IMR-90 (cell line): ENCODE results near the gene OVCA2. TPM values are rescaled to one million over a fixed set of nuclear protein-coding genes. Genes with fewer than 3 reads are reported as not detected.

Experiments used
- ATAC-seq: fragments of 200-7000 bp; cut with Tn5 transposase; 2 replicates; pipeline ENCODE4 v1.9.1; 2020; ENCODE audit warnings: low read depth, mild to moderate bottlenecking, moderate library complexity
- BruUV-seq: library from RNA; stranded (reverse); fragments of 400-500 nt; replicated peaks from 2 replicates; lab custom pipeline; 2021; lab: Mats Ljungman, UMichigan
- CTCF ChIA-PET: fragments of 300-600 bp; formaldehyde crosslinking; extraction: SDS; loops from one replicate; lab custom pipeline; 2021; ENCODE audit warnings: antibody characterized with exemption; lab: Yijun Ruan, JAX
- POLR2A ChIA-PET: fragments of 300-600 bp; sonication (Branson Sonifier 250); formaldehyde crosslinking; loops from one replicate; lab custom pipeline; 2022; ENCODE audit warnings: antibody characterized with exemption; ENCODE audit not compliant: unreplicated experiment; lab: Charles Lee
- DNase-seq: peaks from one replicate; pipeline ENCODE4 v3.0.0; 2013
- H2AFZ ChIP-seq: replicated peaks from 2 replicates; pipeline ENCODE3; 2013; ENCODE audit warnings: low read length, mild to moderate bottlenecking; ENCODE audit not compliant: poor library complexity
- H2AK5ac ChIP-seq: 2 replicates; pipeline ENCODE4 v1.6.1; 2013; ENCODE audit warnings: low read depth, low read length, inconsistent platforms
- H2AK9ac ChIP-seq: replicated peaks from 2 replicates; pipeline ENCODE3; 2013; ENCODE audit warnings: mild to moderate bottlenecking, low read depth, low read length, moderate library complexity; ENCODE audit not compliant: poor library complexity
- H2BK120ac ChIP-seq: 2 replicates; pipeline ENCODE4 v1.6.1; 2013; ENCODE audit warnings: low read depth, low read length, inconsistent platforms
- H2BK15ac ChIP-seq: 3 replicates; pipeline ENCODE4 v1.6.1; 2013; ENCODE audit warnings: low read depth, low read length, inconsistent platforms
- H2BK20ac ChIP-seq: 2 replicates; pipeline ENCODE4 v1.6.1; 2013; ENCODE audit warnings: low read depth, mild to moderate bottlenecking, inconsistent platforms, low read length, moderate library complexity
- H2BK5ac ChIP-seq: 2 replicates; pipeline ENCODE4 v1.6.1; 2013; ENCODE audit warnings: mild to moderate bottlenecking, low read depth, low read length, inconsistent platforms; ENCODE audit not compliant: poor library complexity, severe bottlenecking
- H3K14ac ChIP-seq: replicated peaks from 2 replicates; pipeline ENCODE4 v1.6.1; 2013; ENCODE audit warnings: low read depth, low read length, inconsistent platforms
- H3K18ac ChIP-seq: 2 replicates; pipeline ENCODE4 v1.6.1; 2013; ENCODE audit warnings: low read depth, low read length, control low read depth
- H3K23ac ChIP-seq: 2 replicates; pipeline ENCODE4 v1.6.1; 2013; ENCODE audit warnings: low read depth, low read length, inconsistent platforms
- H3K27ac ChIP-seq: 2 replicates; pipeline ENCODE4 v1.5.1; 2013; ENCODE audit warnings: mild to moderate bottlenecking, control low read depth, low read length; ENCODE audit not compliant: insufficient read depth
- H3K27me3 ChIP-seq: 2 replicates; pipeline ENCODE4 v1.6.1; 2013; ENCODE audit warnings: low read length; ENCODE audit not compliant: control insufficient read depth, insufficient read depth
- H3K36me3 ChIP-seq: 2 replicates; pipeline ENCODE4 v1.6.1; 2013; ENCODE audit warnings: low read length, mixed read lengths; ENCODE audit not compliant: control insufficient read depth, insufficient read depth
- H3K4ac ChIP-seq: 2 replicates; pipeline ENCODE4 v1.6.1; 2013; ENCODE audit warnings: low read depth, low read length, inconsistent platforms
- H3K4me1 ChIP-seq: 2 replicates; pipeline ENCODE4 v1.6.1; 2013; ENCODE audit warnings: low read length, mixed read lengths; ENCODE audit not compliant: control insufficient read depth, insufficient read depth
- H3K4me2 ChIP-seq: 2 replicates; pipeline ENCODE4 v1.6.1; 2013; ENCODE audit warnings: low read depth, mild to moderate bottlenecking, control low read depth, low read length, moderate library complexity
- H3K4me3 ChIP-seq: 2 replicates; pipeline ENCODE4 v1.5.1; 2013; ENCODE audit warnings: low read depth, mild to moderate bottlenecking, control low read depth, low read length, moderate library complexity; ENCODE audit not compliant: insufficient read depth
- H3K56ac ChIP-seq: 2 replicates; pipeline ENCODE4 v1.6.1; 2013; ENCODE audit warnings: low read length, inconsistent platforms; ENCODE audit not compliant: insufficient read depth; ENCODE audit errors: extremely low read depth
- H3K79me1 ChIP-seq, 2 experiments: 2 replicates each; pipeline ENCODE4 v1.6.1; 2013; ENCODE audit warnings: low read length in 2 of 2, inconsistent platforms in 1 of 2, low read depth in 1 of 2
- H3K9ac ChIP-seq: 2 replicates; pipeline ENCODE4 v1.6.1; 2013; ENCODE audit warnings: low read depth, low read length, control low read depth
- H3K9me1 ChIP-seq: 2 replicates; pipeline ENCODE4 v1.6.1; 2013; ENCODE audit warnings: low read length, inconsistent platforms; ENCODE audit not compliant: insufficient read depth
- H3K9me3 ChIP-seq: 2 replicates; pipeline ENCODE4 v1.6.1; 2013; ENCODE audit warnings: low read length; ENCODE audit not compliant: control insufficient read depth, insufficient read depth
- H4K20me1 ChIP-seq: 2 replicates; pipeline ENCODE4 v1.6.1; 2013; ENCODE audit warnings: low read length, inconsistent platforms; ENCODE audit not compliant: insufficient read depth
- H4K5ac ChIP-seq: 2 replicates; pipeline ENCODE4 v1.6.1; 2013; ENCODE audit warnings: mild to moderate bottlenecking, low read depth, low read length, control low read depth
- H4K8ac ChIP-seq, 2 experiments: 2 replicates each; pipeline ENCODE4 v1.6.1; 2013; ENCODE audit warnings: low read depth in 2 of 2, low read length in 2 of 2, control low read depth in 1 of 2, inconsistent platforms in 1 of 2
- H4K91ac ChIP-seq: 2 replicates; pipeline ENCODE4 v1.6.1; 2013; ENCODE audit warnings: low read depth, low read length, inconsistent platforms; ENCODE audit not compliant: insufficient read depth
- CHD1 ChIP-seq: IDR thresholded peaks from 2 replicates; pipeline ENCODE4 v1.6.1; 2012; ENCODE audit warnings: low read depth, low read length, improper control_type of control experiment
- ELK1 ChIP-seq: fragments of 150-350 bp; IDR thresholded peaks from 2 replicates; pipeline ENCODE4 v1.6.1; 2016; ENCODE audit warnings: low read depth, mild to moderate bottlenecking, low read length, moderate library complexity, borderline replicate concordance
- FOS ChIP-seq: fragments of 150-350 bp; IDR thresholded peaks from 2 replicates; pipeline ENCODE4 v1.6.1; 2016; ENCODE audit warnings: low read depth, low read length
- MAFK ChIP-seq: IDR thresholded peaks from 2 replicates; pipeline ENCODE4 v1.6.1; 2012; ENCODE audit warnings: low read depth, low read length, improper control_type of control experiment
- RCOR1 ChIP-seq: IDR thresholded peaks from 2 replicates; pipeline ENCODE4 v1.6.1; 2012; ENCODE audit warnings: mild to moderate bottlenecking, low read length, improper control_type of control experiment; ENCODE audit not compliant: insufficient replicate concordance
- WGBS, 2 experiments: methylation state at CpG; one replicate each; pipeline versions ENCODE4 v1.1.5 to v1.1.7; 2013; ENCODE audit warnings: missing lambda C conversion rate in 2 of 2; ENCODE audit not compliant: insufficient read length in 1 of 2; ENCODE audit errors: extremely low coverage in 2 of 2; 5-methylcytosine and 5-hydroxymethylcytosine counted together
- dilution Hi-C: fragments of 300-500 bp; cut with HindIII; formaldehyde crosslinking; loops from one replicate; pipeline ENCODE4 v1.14.3; 2018; ENCODE audit warnings: low sequenced_read_pairs; ENCODE audit not compliant: unreplicated experiment
- in situ Hi-C: fragments of 300-500 bp; cut with MboI; formaldehyde crosslinking; loops from 3 replicates; pipeline ENCODE4 v1.14.3; 2019; ENCODE audit warnings: low sequenced_read_pairs, inconsistent platforms, mixed read lengths
- intact Hi-C: fragments of 100-400 bp; cut with micrococcal nuclease; formaldehyde crosslinking; loops from 2 replicates; pipeline ENCODE4 v1.10.0; 2022
- polyA plus RNA-seq, 3 experiments: library from polyadenylated mRNA; depleted of rRNA; stranded (reverse); fragments of >200 nt; gene quantifications; 2 replicates each; pipeline ENCODE4 v1.2.3, GENCODE V29; 2012; ENCODE audit warnings: low replicate concordance in 1 of 3
- total RNA-seq: library from RNA; depleted of rRNA; stranded (reverse); fragments of >200 nt; gene quantifications from 2 replicates; pipeline ENCODE4 v1.2.3, GENCODE V29; 2012
- TF ChIP-seq, protein P1 (sequence below): fragments of 150-350 bp; IDR thresholded peaks from 2 replicates; pipeline ENCODE4 v1.6.1; 2017; ENCODE audit warnings: mild to moderate bottlenecking, antibody characterized with exemption, low read length, low read depth

The OVCA2 gene
- total and polyA plus RNA-seq, 2 of the 4 experiments (the other 2 are of a cell fraction): 38.7 to 46.9 TPM

- TF ChIP-seq MAFK (no peak), RCOR1 (no peak)
Observed at GRCh38 chr17:2019723-2020122, 22.1 kb upstream of the OVCA2 start (continued).

- WGBS, 2 experiments: 44% methylated on average over 6 of the region's 8 CpGs; no CpG with 5 or more reads in 1 of the 2 experiments
- Histone ChIP-seq H4K20me1 (no peaks in the 10 kb centered on the region; the same call in 1 of the 2 replicates), H3K27ac (no peak overlapping the region), H2BK20ac (no peak overlapping the region), H3K23ac (no peak overlapping the region), H4K91ac (no peak overlapping the region), H3K36me3 (no peaks in the 10 kb centered on the region), H4K8ac (no peak overlapping the region), H2BK15ac (no peak overlapping the region), H2BK5ac (no peak overlapping the region), H3K14ac (no peak overlapping the region), H4K5ac (no peak overlapping the region), H3K9me1 (no peaks in the 10 kb centered on the region), H3K18ac (no peak overlapping the region), H2AFZ (no peak overlapping the region), H2AK5ac (no peak overlapping the region), H3K9me3 (no peaks in the 10 kb centered on the region), H3K9ac (no peak overlapping the region), H2AK9ac (no peak overlapping the region), H3K56ac (no peak overlapping the region), H3K79me1 (no peaks in the 10 kb centered on the region), H3K4me3 (no peak overlapping the region), H3K4ac (no peak overlapping the region), H3K27me3 (peaks cover 85% of the 10 kb centered on the region), H3K4me1 (peaks cover 1% of the 10 kb centered on the region; the same call in 1 of the 2 replicates), H3K4me2 (no peak overlapping the region), H2BK120ac (no peak overlapping the region)
- ATAC-seq: no peak
- dilution Hi-C loops (no loop called here), intact Hi-C loops (no loop called here), in situ Hi-C loops (no loop called here)
- POLR2A ChIA-PET: no interaction called here
- no peak for DNase-seq
- TF ChIP-seq, protein P1, sequence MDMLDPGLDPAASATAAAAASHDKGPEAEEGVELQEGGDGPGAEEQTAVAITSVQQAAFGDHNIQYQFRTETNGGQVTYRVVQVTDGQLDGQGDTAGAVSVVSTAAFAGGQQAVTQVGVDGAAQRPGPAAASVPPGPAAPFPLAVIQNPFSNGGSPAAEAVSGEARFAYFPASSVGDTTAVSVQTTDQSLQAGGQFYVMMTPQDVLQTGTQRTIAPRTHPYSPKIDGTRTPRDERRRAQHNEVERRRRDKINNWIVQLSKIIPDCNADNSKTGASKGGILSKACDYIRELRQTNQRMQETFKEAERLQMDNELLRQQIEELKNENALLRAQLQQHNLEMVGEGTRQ: no peak
- no peak for TF ChIP-seq CHD1
- no peak for TF ChIP-seq MAFK
- no peak for TF ChIP-seq FOS
- TF ChIP-seq ELK1: no peak
- CTCF ChIA-PET: interaction anchor here (1.0 kb wide), 1 partner anchor 8 kb away, joined by 5 read pairs; no protein-coding TSS in a partner anchor
- BruUV-seq: no TSS peak
Observed at GRCh38 chr17:2020721-2021120, 21.1 kb upstream of the OVCA2 start.
